Breast epithelium (tissue), 4 donors: ENCODE data around the gene DTL. TPM values are rescaled to one million over a fixed set of nuclear protein-coding genes. Genes with fewer than 3 reads are reported as not detected.

Source experiments
- DNase-seq, 2 donors: peaks; one replicate each; pipeline ENCODE4 v3.0.0-alpha.2; 2019; ENCODE audit warnings: low spot score in 2 of 2
- H3K27ac ChIP-seq, 2 donors: fragments of 200-600 bp; sonication (generic) in 1 of 2; one replicate each; pipeline ENCODE4 v1.5.1; 2016 to 2019; ENCODE audit warnings: mild to moderate bottlenecking in 1 of 2
- H3K27me3 ChIP-seq, 2 donors: fragments of 200-600 bp; sonication (generic) in 1 of 2; one replicate each; pipeline versions ENCODE4 v1.5.1 to v1.6.0; 2017 to 2019; ENCODE audit warnings: control low read depth in 1 of 2, mild to moderate bottlenecking in 1 of 2
- H3K36me3 ChIP-seq: fragments of 200-600 bp; one replicate; pipeline ENCODE4 v1.5.1; 2019
- H3K4me1 ChIP-seq, 2 donors: fragments of 200-600 bp; sonication (generic); one replicate each; pipeline ENCODE4 v1.5.1; 2016 to 2019; ENCODE audit warnings: control low read depth in 1 of 2
- H3K4me3 ChIP-seq, 3 donors: fragments of 200-600 bp; sonication (generic); 1 replicate in 2 of 3; 2 replicates in 1 of 3; pipeline ENCODE4 v1.5.1; 2016 to 2019; ENCODE audit warnings: mild to moderate bottlenecking in 3 of 3, moderate library complexity in 2 of 3
- H3K9me3 ChIP-seq, 2 donors: fragments of 200-600 bp; sonication (generic) in 1 of 2; one replicate each; pipeline ENCODE4 v1.5.1; 2016 to 2019; ENCODE audit warnings: control low read depth in 1 of 2
- CTCF ChIP-seq, 3 donors: fragments of 450-650 bp; IDR thresholded peaks; one replicate each; pipeline ENCODE4 v1.5.1; 2016 to 2017; ENCODE audit warnings: antibody characterized with exemption in 3 of 3, mild to moderate bottlenecking in 3 of 3, moderate library complexity in 3 of 3
- POLR2A ChIP-seq: fragments of 450-650 bp; IDR thresholded peaks from one replicate; pipeline ENCODE4 v1.6.1; 2016; ENCODE audit warnings: antibody characterized with exemption, mild to moderate bottlenecking, moderate library complexity
- POLR2AphosphoS5 ChIP-seq, 3 donors: sonication (generic); formaldehyde crosslinking; IDR thresholded peaks; one replicate each; pipeline ENCODE4 v1.6.1; 2017; ENCODE audit warnings: antibody characterized with exemption in 3 of 3
- intact Hi-C: fragments of 100-400 bp; cut with DNase I; formaldehyde crosslinking; loops from one replicate; pipeline ENCODE4 v1.15.1; 2023; ENCODE audit warnings: low total_unique reads
- total RNA-seq, 3 donors: library from RNA; depleted of rRNA; stranded (reverse); fragments of >200 nt; gene quantifications; one replicate each; pipeline ENCODE4 v1.1.0, GENCODE V29; 2016

The DTL gene
- total RNA-seq, 3 donors from 2014 or later, result 0.29 to 0.80 (median 0.66) TPM

- Histone ChIP-seq H3K27ac (no peak overlapping the region), H3K36me3 (no peaks in the 10 kb centered on the region)
- TF ChIP-seq POLR2AphosphoS5 (IDR thresholded peaks at IDR 0.05) (no peak), CTCF (IDR thresholded peaks at IDR 0.05) (no peak), POLR2A (no peak)
Measured at GRCh38 chr1:212108981-212109380, 73.4 kb downstream of the DTL start.

GRCh38 chr1:212109728-212110127, 74.2 kb downstream of the DTL start:
- Histone ChIP-seq H3K4me3 (no peak overlapping the region), H3K36me3 (no peaks in the 10 kb centered on the region), H3K27me3 (no peaks in the 10 kb centered on the region), H3K9me3 (no peaks in the 10 kb centered on the region), H3K4me1 (no peaks in the 10 kb centered on the region), H3K27ac (no peak overlapping the region)
- no peak for DNase-seq
- intact Hi-C loops, result no loop called here
- no peak for TF ChIP-seq POLR2AphosphoS5 (IDR thresholded peaks at IDR 0.05)
- no peak for TF ChIP-seq CTCF (IDR thresholded peaks at IDR 0.05)
- TF ChIP-seq POLR2A, result no peak

More at GRCh38 chr1:212108981-212109380, 73.4 kb downstream of the DTL start:
- no peaks in the 10 kb centered on the region for H3K27me3 ChIP-seq
- intact Hi-C loops, result no loop called here
- no peaks in the 10 kb centered on the region for H3K9me3 ChIP-seq
- DNase-seq, result no peak
- H3K4me1 ChIP-seq, result no peaks in the 10 kb centered on the region
- no peak overlapping the region for H3K4me3 ChIP-seq

- H3K4me3 ChIP-seq, result no peak overlapping the region
- TF ChIP-seq POLR2A, result no peak
- no peak for TF ChIP-seq POLR2AphosphoS5 (IDR thresholded peaks at IDR 0.05)
- TF ChIP-seq CTCF (IDR thresholded peaks at IDR 0.05), result no peak
- H3K9me3 ChIP-seq, result no peaks in the 10 kb centered on the region
- H3K27ac ChIP-seq, result no peak overlapping the region
- DNase-seq, result no peak
- no peaks in the 10 kb centered on the region for H3K36me3 ChIP-seq
- H3K4me1 ChIP-seq, result no peaks in the 10 kb centered on the region
- H3K27me3 ChIP-seq, result no peaks in the 10 kb centered on the region
- intact Hi-C loops, result no loop called here
Measured at GRCh38 chr1:212110617-212111016, 75.1 kb downstream of the DTL start.

- no peaks in the 10 kb centered on the region for H3K36me3 ChIP-seq
- no peaks in the 10 kb centered on the region for H3K4me1 ChIP-seq
- H3K27me3 ChIP-seq, result no peaks in the 10 kb centered on the region
- H3K4me3 ChIP-seq, result no peak overlapping the region
- TF ChIP-seq POLR2A (no peak), CTCF (IDR thresholded peaks at IDR 0.05) (no peak), POLR2AphosphoS5 (IDR thresholded peaks at IDR 0.05) (no peak)
- no peak for DNase-seq
- intact Hi-C loops, result no loop called here
- no peaks in the 10 kb centered on the region for H3K9me3 ChIP-seq
- no peak overlapping the region for H3K27ac ChIP-seq
Measured at GRCh38 chr1:212111536-212111935, 76.0 kb downstream of the DTL start.

GRCh38 chr1:212113706-212114105, 78.2 kb downstream of the DTL start:
- TF ChIP-seq POLR2A (no peak), CTCF (IDR thresholded peaks at IDR 0.05) (no peak), POLR2AphosphoS5 (IDR thresholded peaks at IDR 0.05) (no peak)
- Histone ChIP-seq H3K4me3 (no peak overlapping the region), H3K9me3 (no peaks in the 10 kb centered on the region), H3K36me3 (no peaks in the 10 kb centered on the region), H3K4me1 (no peaks in the 10 kb centered on the region), H3K27ac (no peak overlapping the region), H3K27me3 (no peaks in the 10 kb centered on the region)
- DNase-seq, result no peak
- intact Hi-C loops, result no loop called here
